Fibroblast of gingiva (primary cell): Measurements from ENCODE around the gene ELK4.
A peak's percentile ranks its signal among the peaks of the same experiment; 100 is the strongest.

Source experiments
- DNase-seq: peaks from one replicate; pipeline ENCODE4 v3.0.0-alpha.2; 2011; ENCODE audit warnings: low read depth

The ELK4 gene

DNA sequence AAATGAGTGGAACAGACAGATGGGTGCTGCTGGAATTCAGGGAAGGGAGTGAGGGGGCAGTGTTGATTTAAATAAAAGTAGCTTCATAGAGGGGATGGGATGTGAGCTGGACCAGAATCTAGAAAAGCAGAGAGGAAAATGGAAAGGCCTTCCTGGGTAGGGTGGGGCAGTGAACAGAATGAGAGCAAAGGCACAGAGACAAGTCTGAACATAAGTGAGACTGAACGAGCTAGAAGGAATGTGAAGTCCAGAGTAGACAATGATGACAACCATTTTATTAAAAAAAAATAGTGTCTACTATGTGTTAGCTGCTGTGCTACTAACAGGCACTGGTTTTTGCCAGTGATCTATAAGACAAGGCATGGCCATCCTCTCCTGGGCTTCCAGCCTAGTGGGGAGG, 36.0 kb downstream of the ELK4 start:
- no peak for DNase-seq

GRCh38 chr1:205595435-205595834, 36.4 kb downstream of the ELK4 start:
- no peak for DNase-seq

GRCh38 chr1:205594846-205595245, 37.0 kb downstream of the ELK4 start:
- no peak for DNase-seq

DNA sequence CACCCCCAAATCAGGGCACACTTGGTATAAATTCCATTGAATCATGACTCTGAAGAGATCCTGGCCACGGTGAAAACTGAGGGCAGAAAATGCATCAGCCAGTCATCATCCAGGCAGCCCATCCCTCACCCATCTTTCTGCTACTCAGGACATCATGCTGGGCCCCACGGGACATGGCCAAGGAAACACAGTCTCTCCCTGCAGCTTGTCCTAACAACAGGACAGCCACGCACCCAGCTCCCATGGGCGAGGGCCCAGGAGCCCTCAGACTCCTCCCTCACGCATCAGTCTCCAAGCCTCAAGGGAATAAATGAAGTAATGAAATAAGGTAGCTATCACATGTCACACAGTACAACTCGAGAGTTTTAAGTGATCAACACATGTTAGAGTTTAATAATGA, 37.8 kb downstream of the ELK4 start:
- DNase-seq = no peak

- DNase-seq = no peak
These were observed 38.3 kb downstream of the ELK4 start for GRCh38 chr1:205593532-205593931.

- no peak for DNase-seq
These were observed 39.3 kb downstream of the ELK4 start for GRCh38 chr1:205592443-205593003.

- peak; percentile 56 for DNase-seq
These were observed 40.1 kb downstream of the ELK4 start for GRCh38 chr1:205591522-205592351.

- no peak for DNase-seq
These were observed 40.9 kb downstream of the ELK4 start for GRCh38 chr1:205590777-205591513.

DNA sequence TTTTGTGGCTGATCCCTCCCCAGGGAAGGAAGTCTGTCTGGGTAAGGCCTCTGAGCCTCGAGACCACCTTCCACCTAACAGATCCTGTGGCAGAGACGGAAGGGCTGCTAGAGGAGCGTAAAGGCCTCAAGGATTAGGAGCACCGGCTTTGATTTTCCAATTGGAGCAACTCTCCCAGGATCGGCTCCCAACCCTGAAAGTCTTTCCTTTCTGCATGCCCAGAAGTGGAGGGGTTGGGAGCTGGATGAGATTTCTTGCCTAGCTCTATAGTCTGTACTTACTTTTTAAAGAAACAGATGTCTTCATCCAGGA, 41.4 kb downstream of the ELK4 start:
- DNase-seq = no peak

DNA sequence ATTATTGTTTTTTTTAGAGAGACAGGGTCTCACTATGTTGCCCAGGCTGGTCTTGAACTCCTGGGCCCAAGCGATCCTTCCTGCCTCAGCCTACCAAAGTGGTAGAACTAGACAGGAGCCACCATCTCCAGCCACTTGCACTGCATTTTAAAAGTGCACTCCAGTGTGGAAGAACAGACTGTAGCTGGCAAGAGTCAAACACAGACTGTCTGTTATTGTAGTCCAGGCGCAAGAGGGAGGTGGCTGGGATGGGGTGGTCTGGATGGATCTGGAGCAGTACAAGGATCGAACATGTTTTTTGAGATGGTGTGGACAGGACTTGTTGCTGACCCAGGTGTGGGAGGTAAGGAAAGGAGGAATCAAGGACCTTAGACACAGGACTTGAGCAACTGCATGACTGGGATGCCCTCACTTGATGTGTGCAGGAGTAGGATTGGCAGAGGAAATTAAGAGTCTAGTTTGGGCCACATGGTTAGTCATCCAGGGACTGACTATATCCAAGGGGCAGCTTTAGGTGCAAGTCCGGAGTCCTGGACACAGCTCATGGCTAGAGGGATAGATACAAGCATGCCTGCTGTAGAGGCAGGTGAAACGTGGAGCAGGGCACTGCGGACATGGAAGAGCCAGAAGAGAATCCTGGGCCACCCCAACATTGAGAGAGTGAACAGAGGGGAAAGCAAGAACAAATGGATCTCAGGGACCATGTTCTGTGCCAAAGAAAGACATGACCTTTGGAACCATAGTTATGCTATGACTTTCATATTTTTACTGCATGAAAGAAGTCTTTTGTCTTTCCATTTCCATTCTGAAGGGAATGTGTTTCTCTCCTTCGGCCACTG, 42.0 kb downstream of the ELK4 start:
- no peak for DNase-seq

GRCh38 chr1:205589046-205589445, 42.8 kb downstream of the ELK4 start:
- no peak for DNase-seq

- peak; percentile 35 for DNase-seq
These were observed 43.2 kb downstream of the ELK4 start for GRCh38 chr1:205588636-205589035.

- no peak for DNase-seq
These were observed 44.2 kb downstream of the ELK4 start for GRCh38 chr1:205587581-205587980.

GRCh38 chr1:205585835-205586785, 45.7 kb downstream of the ELK4 start:
- no peak for DNase-seq

- DNase-seq = no peak
These were observed 46.5 kb downstream of the ELK4 start for GRCh38 chr1:205585169-205585834.

- no peak for DNase-seq
These were observed 47.1 kb downstream of the ELK4 start for GRCh38 chr1:205584732-205585131.

GRCh38 chr1:205583461-205584130, 48.2 kb downstream of the ELK4 start:
- no peak for DNase-seq

GRCh38 chr1:205582471-205583291, 49.1 kb downstream of the ELK4 start:
- DNase-seq = no peak

- DNase-seq = no peak
These were observed 49.8 kb downstream of the ELK4 start for GRCh38 chr1:205582046-205582445.
